ENCODE data around the gene CYBC1.

CYBC1 gene

DNA sequence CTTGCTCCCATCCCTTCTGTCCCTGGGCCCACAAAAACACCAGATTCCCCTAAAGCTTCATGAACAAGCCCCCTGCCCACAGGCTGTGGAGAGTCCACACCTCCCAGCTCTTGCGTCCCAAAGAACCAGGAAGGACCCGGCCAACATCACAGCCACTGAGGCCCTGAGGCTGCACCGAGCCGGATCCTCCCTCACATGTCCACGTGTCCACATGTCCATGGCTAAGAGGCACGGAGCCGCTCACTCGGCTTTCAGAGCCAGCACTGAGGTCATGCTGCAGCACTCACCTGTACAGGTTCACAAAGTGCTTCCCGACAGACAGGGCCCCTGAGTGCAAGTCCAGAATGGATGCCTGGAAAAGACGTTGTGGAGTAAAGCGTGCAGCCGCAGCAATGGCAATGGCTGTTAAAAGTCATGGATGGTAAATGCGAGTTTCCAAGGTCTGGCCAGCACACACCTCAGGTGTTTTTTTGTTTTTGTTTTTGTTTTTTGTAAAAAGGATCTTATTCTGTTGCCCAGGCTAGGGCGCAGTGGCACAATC, 44.4 kb downstream of the CYBC1 start:
- TF ChIP-seq CTCF (IDR thresholded peaks at IDR 0.05; ENCODE audit: borderline replicate concordance, insufficient read depth, low read depth, low read length) = no peak
- H3K4me3 ChIP-seq (ENCODE audit: low read depth, low read length) = no peak overlapping the region

- TF ChIP-seq CTCF (IDR thresholded peaks at IDR 0.05; ENCODE audit: borderline replicate concordance, insufficient read depth, low read depth, low read length) = no peak
- H3K4me3 ChIP-seq (ENCODE audit: low read depth, low read length) = no peak overlapping the region
These were observed 45.5 kb downstream of the CYBC1 start for GRCh38 chr17:82405051-82405450.

DNA sequence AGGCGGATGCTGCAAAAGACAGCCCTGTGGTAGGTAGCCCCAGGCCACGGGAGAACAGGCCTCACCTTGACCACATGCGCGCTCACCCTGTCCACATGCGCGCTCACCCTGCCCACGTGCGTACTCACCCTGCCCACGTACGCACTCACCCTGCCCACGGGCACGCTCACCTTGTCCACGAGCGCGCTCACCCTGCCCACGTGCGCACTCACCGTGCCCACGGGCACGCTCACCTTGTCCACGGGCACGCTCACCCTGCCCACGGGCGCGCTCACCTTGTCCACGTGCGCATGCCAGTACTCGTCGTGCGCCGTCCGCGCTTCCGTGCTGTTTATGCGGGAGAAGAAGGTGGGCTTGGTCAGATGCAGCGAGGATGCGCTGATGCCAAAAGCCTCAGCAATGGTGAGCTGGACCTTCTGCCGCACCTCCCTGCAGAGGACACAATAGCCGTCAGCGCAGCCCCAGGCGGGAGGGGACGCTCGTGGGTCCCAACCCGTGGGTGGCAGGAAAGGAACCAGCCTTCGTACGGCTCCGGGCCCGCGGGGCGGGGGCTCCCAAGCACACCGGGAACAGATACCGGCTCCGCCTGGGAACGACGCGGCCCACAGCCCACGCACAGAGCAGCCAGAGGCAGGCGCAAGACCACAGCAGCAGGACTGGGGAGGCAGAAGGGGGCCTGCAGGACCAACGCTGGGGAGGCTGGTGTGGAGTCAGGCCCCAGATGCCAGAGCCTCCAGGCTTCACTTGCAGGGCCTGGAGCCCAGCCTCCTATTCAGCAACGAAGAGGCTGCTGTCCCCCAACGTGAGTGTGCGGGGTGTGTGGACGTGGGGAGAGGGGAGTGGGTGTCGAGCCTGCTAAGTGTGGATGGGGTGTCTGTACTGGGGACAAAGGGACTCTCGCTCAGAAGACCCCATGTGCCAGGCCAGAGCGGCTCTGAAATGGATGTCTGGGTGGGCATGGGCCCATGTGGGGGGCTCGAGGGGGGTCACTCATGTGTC, 46.6 kb downstream of the CYBC1 start:
- H3K4me3 ChIP-seq (ENCODE audit: low read depth, low read length) = no peak overlapping the region
- no peak for TF ChIP-seq CTCF (IDR thresholded peaks at IDR 0.05; ENCODE audit: borderline replicate concordance, insufficient read depth, low read depth, low read length)

DNA sequence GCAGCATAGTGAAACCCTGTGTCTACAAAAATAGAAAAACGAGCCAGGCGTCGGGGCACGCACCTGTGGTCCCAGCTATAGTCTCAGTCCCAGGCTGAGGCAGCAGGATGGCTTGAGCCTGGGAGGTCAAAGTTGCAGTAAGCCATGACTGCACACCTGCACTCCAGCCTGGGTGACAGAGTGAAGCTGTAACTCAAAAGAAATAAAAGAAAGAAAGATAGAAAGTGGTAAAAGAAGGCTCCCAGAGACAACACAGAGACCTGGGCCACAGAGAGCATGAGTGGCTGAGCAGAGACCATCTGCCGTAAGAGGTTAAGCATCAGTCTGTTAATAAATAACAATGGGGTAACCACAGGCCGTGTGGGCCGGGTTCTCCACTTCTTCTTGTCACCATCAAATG, 47.7 kb downstream of the CYBC1 start:
- no peak overlapping the region for H3K4me3 ChIP-seq (ENCODE audit: low read depth, low read length)
- no peak for TF ChIP-seq CTCF (IDR thresholded peaks at IDR 0.05; ENCODE audit: borderline replicate concordance, insufficient read depth, low read depth, low read length)

GRCh38 chr17:82400830-82401229, 49.7 kb downstream of the CYBC1 start:
- TF ChIP-seq CTCF (IDR thresholded peaks at IDR 0.05; ENCODE audit: borderline replicate concordance, insufficient read depth, low read depth, low read length) = no peak
- H3K4me3 ChIP-seq (ENCODE audit: low read depth, low read length) = no peak overlapping the region

GRCh38 chr17:82400206-82400605, 50.3 kb downstream of the CYBC1 start:
- no peak for TF ChIP-seq CTCF (IDR thresholded peaks at IDR 0.05; ENCODE audit: borderline replicate concordance, insufficient read depth, low read depth, low read length)
- no peak overlapping the region for H3K4me3 ChIP-seq (ENCODE audit: low read depth, low read length)

All from GM12875 (cell line).